WTC11 (cell line): ENCODE results near the gene MMP24. TPM values are rescaled to one million over a fixed set of nuclear protein-coding genes. Genes with fewer than 3 reads are reported as not detected.

Experiments used
- ATAC-seq: fragments of 200-7000 bp; cut with Tn5 transposase; 2 replicates; pipeline ENCODE4 v1.10.0; 2021; ENCODE audit warnings: mild to moderate bottlenecking, moderate library complexity
- CTCF ChIA-PET: fragments of 300-600 bp; sonication (Branson Sonifier 250); formaldehyde crosslinking; loops from one replicate; lab custom pipeline; 2021; ENCODE audit warnings: antibody characterized with exemption; lab: Charles Lee
- POLR2A ChIA-PET: fragments of 350-600 bp; sonication (Branson Sonifier 250); formaldehyde crosslinking; loops from one replicate; lab custom pipeline; 2021; ENCODE audit warnings: antibody characterized with exemption; lab: Charles Lee
- DNase-seq: peaks from one replicate; pipeline ENCODE4 v3.0.0; 2021; ENCODE audit warnings: low spot score
- H3K27ac Mint-ChIP-seq: 2 replicates; pipeline ENCODE4 v1.8.0; 2021; ENCODE audit warnings: mixed read lengths
- H3K27me3 Mint-ChIP-seq: 2 replicates; pipeline ENCODE4 v1.8.0; 2021; ENCODE audit warnings: low read depth, mild to moderate bottlenecking, moderate library complexity, mixed read lengths
- H3K36me3 Mint-ChIP-seq: 2 replicates; pipeline ENCODE4 v1.8.0; 2021; ENCODE audit warnings: mixed read lengths
- H3K4me1 Mint-ChIP-seq: 2 replicates; pipeline ENCODE4 v1.8.0; 2022; ENCODE audit warnings: mixed read lengths
- H3K4me3 Mint-ChIP-seq: 2 replicates; pipeline ENCODE4 v1.8.0; 2021; ENCODE audit warnings: mild to moderate bottlenecking, moderate library complexity, mixed read lengths
- H3K9me3 Mint-ChIP-seq: 2 replicates; pipeline ENCODE4 v1.8.0; 2021; ENCODE audit warnings: mixed read lengths
- CREB1 ChIP-seq: sonication (generic); formaldehyde crosslinking; IDR thresholded peaks from 2 replicates; pipeline ENCODE4 v1.8.0; 2023; ENCODE audit warnings: mild to moderate bottlenecking, missing genetic modification reagents
- GTF2I ChIP-seq: fragments of 250-450 bp; sonication (Bioruptor Pico); conservative IDR thresholded peaks from 2 replicates; pipeline ENCODE4 v1.4.0; 2021; ENCODE audit warnings: mild to moderate bottlenecking
- NFE2L1 ChIP-seq: sonication (generic); formaldehyde crosslinking; IDR thresholded peaks from 2 replicates; pipeline ENCODE4 v1.8.1; 2023; ENCODE audit warnings: missing genetic modification reagents
- NR1H2 ChIP-seq: sonication (generic); formaldehyde crosslinking; IDR thresholded peaks from 2 replicates; pipeline ENCODE4 v1.9.0; 2021; ENCODE audit warnings: mild to moderate bottlenecking, moderate library complexity, missing genetic modification reagents
- NR3C1 ChIP-seq: sonication (generic); formaldehyde crosslinking; conservative IDR thresholded peaks from 2 replicates; pipeline ENCODE4 v1.8.1; 2023; ENCODE audit warnings: low read depth, mild to moderate bottlenecking, missing genetic modification reagents
- SP1 ChIP-seq: sonication (generic); formaldehyde crosslinking; conservative IDR thresholded peaks from 2 replicates; pipeline ENCODE4 v1.8.1; 2022; ENCODE audit warnings: missing genetic modification reagents
- TCF7 ChIP-seq: sonication (generic); formaldehyde crosslinking; IDR thresholded peaks from 2 replicates; pipeline ENCODE4 v1.8.0; 2022; ENCODE audit warnings: mild to moderate bottlenecking, low read depth, missing genetic modification reagents, moderate library complexity
- TEAD4 ChIP-seq: sonication (generic); formaldehyde crosslinking; IDR thresholded peaks from 2 replicates; pipeline ENCODE4 v1.8.0; 2022; ENCODE audit warnings: mild to moderate bottlenecking, missing genetic modification reagents
- ZNF232 ChIP-seq: sonication (generic); formaldehyde crosslinking; IDR thresholded peaks from 2 replicates; pipeline ENCODE4 v1.8.0; 2022; ENCODE audit warnings: mild to moderate bottlenecking, missing genetic modification reagents
- ZNF263 ChIP-seq: sonication (generic); formaldehyde crosslinking; IDR thresholded peaks from 2 replicates; pipeline ENCODE4 v1.8.1; 2022; ENCODE audit warnings: low read depth, mild to moderate bottlenecking, moderate library complexity, missing genetic modification reagents
- ZNF416 ChIP-seq: fragments of 250-450 bp; sonication (Bioruptor Pico); IDR thresholded peaks from 2 replicates; pipeline ENCODE4 v1.9.0; 2021; ENCODE audit warnings: mild to moderate bottlenecking, inconsistent platforms
- total RNA-seq: library from RNA; stranded (reverse); gene quantifications from 3 replicates; pipeline ENCODE4 v1.2.3, GENCODE V29; 2021
- TF ChIP-seq, protein P1 (sequence below): fragments of 250-450 bp; sonication (Bioruptor Pico); IDR thresholded peaks from 2 replicates; pipeline ENCODE4 v1.9.0; 2021; ENCODE audit warnings: mild to moderate bottlenecking, borderline replicate concordance
- TF ChIP-seq, protein P2 (sequence below): fragments of 200-600 bp; IDR thresholded peaks from 2 replicates; pipeline ENCODE4 v1.8.0; 2022; ENCODE audit warnings: antibody characterized with exemption
- TF ChIP-seq, protein P3 (sequence below): sonication (generic); formaldehyde crosslinking; IDR thresholded peaks from 2 replicates; pipeline ENCODE4 v1.8.1; 2023; ENCODE audit warnings: mild to moderate bottlenecking, missing genetic modification reagents
- TF ChIP-seq, protein P4 (sequence below): sonication (generic); formaldehyde crosslinking; IDR thresholded peaks from 2 replicates; pipeline ENCODE4 v1.8.1; 2022; ENCODE audit warnings: mild to moderate bottlenecking, moderate library complexity, missing genetic modification reagents
- TF ChIP-seq, protein P5 (sequence below): fragments of 250-450 bp; sonication (Bioruptor Pico); IDR thresholded peaks from 2 replicates; pipeline ENCODE4 v2.1.2; 2022; ENCODE audit warnings: mild to moderate bottlenecking, moderate library complexity
- TF ChIP-seq, protein P6 (sequence below): fragments of 250-450 bp; sonication (Bioruptor Pico); IDR thresholded peaks from 2 replicates; pipeline ENCODE4 v1.8.0; 2021; ENCODE audit warnings: mild to moderate bottlenecking
- TF ChIP-seq, protein P7 (sequence below): fragments of 250-450 bp; sonication (Bioruptor Pico); IDR thresholded peaks from 2 replicates; pipeline ENCODE4 v1.9.0; 2021; ENCODE audit warnings: mild to moderate bottlenecking

MMP24 gene
- total RNA-seq, 1 experiment from 2014 or later: 16.8 TPM

DNA sequence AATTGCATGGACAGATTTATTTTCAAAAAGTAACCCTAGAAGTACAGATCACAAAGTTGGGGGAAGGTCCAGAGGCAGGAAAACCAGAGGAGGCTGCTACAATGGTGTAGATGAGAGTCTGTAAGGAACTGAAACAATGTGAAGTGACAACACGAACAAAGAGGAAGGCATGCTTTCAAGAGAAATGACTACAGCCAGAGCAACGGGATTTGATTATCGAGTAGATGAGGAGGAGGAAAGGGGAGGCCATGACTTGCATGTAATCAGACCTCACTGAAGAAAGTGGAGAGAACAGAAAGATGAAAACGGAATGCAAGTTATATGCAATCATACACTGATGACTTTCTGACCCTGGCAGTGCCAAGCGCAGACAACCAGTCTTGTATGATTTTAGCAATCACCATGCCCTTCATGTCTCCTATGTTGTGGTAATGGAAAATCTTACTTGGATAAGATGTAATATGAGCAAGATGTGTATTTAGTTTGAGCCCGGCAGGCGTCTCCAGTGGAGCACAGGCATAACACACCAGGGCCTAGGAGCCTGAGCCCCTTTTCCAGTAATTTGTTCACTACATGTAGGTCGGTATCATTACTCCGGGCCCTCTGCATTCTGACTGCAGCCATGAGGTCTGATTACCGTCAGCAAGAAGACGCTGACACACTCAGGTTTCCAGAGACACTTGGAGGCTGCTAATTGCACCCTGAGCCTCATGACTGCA is 99.7 kb downstream of the MMP24 start:
- ATAC-seq: no peak
- Mint-ChIP-seq H3K27ac (0 out of 2 replicates have a peak overlapping the region, but pooled peaks have one; percentile 4), H3K9me3 (no peaks in the 10 kb centered on the region), H3K4me1 (peaks cover 11% of the 10 kb centered on the region; the same call in 1 of the 2 replicates), H3K36me3 (no peaks in the 10 kb centered on the region), H3K27me3 (no peaks in the 10 kb centered on the region), H3K4me3 (no peak overlapping the region)
- CTCF ChIA-PET: interaction anchor here (0.7 to 1.4 kb wide), 3 partner anchors 19 to 665 kb away, joined by 3 read pairs; no protein-coding TSS in a partner anchor
- POLR2A ChIA-PET: interaction anchor here (0.6 kb wide), 1 partner anchor 159 kb away, joined by 5 read pairs; no protein-coding TSS in a partner anchor
- no peak for DNase-seq
- TF ChIP-seq GTF2I (CRISPR knock-in tag) (no peak), ZNF416 (CRISPR knock-in tag) (no peak), SP1 (CRISPR knock-in tag) (no peak), TEAD4 (CRISPR knock-in tag) (no peak), TCF7 (CRISPR knock-in tag) (no peak), NFE2L1 (no peak), ZNF263 (no peak), NR3C1 (CRISPR knock-in tag) (no peak), NR1H2 (no peak), ZNF232 (no peak), CREB1 (CRISPR knock-in tag) (no peak)
- TF ChIP-seq, protein P1, sequence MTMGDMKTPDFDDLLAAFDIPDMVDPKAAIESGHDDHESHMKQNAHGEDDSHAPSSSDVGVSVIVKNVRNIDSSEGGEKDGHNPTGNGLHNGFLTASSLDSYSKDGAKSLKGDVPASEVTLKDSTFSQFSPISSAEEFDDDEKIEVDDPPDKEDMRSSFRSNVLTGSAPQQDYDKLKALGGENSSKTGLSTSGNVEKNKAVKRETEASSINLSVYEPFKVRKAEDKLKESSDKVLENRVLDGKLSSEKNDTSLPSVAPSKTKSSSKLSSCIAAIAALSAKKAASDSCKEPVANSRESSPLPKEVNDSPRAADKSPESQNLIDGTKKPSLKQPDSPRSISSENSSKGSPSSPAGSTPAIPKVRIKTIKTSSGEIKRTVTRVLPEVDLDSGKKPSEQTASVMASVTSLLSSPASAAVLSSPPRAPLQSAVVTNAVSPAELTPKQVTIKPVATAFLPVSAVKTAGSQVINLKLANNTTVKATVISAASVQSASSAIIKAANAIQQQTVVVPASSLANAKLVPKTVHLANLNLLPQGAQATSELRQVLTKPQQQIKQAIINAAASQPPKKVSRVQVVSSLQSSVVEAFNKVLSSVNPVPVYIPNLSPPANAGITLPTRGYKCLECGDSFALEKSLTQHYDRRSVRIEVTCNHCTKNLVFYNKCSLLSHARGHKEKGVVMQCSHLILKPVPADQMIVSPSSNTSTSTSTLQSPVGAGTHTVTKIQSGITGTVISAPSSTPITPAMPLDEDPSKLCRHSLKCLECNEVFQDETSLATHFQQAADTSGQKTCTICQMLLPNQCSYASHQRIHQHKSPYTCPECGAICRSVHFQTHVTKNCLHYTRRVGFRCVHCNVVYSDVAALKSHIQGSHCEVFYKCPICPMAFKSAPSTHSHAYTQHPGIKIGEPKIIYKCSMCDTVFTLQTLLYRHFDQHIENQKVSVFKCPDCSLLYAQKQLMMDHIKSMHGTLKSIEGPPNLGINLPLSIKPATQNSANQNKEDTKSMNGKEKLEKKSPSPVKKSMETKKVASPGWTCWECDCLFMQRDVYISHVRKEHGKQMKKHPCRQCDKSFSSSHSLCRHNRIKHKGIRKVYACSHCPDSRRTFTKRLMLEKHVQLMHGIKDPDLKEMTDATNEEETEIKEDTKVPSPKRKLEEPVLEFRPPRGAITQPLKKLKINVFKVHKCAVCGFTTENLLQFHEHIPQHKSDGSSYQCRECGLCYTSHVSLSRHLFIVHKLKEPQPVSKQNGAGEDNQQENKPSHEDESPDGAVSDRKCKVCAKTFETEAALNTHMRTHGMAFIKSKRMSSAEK (CRISPR knock-in tag): no peak
- TF ChIP-seq, protein P2, sequence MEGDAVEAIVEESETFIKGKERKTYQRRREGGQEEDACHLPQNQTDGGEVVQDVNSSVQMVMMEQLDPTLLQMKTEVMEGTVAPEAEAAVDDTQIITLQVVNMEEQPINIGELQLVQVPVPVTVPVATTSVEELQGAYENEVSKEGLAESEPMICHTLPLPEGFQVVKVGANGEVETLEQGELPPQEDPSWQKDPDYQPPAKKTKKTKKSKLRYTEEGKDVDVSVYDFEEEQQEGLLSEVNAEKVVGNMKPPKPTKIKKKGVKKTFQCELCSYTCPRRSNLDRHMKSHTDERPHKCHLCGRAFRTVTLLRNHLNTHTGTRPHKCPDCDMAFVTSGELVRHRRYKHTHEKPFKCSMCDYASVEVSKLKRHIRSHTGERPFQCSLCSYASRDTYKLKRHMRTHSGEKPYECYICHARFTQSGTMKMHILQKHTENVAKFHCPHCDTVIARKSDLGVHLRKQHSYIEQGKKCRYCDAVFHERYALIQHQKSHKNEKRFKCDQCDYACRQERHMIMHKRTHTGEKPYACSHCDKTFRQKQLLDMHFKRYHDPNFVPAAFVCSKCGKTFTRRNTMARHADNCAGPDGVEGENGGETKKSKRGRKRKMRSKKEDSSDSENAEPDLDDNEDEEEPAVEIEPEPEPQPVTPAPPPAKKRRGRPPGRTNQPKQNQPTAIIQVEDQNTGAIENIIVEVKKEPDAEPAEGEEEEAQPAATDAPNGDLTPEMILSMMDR: no peak
- TF ChIP-seq, protein P3, sequence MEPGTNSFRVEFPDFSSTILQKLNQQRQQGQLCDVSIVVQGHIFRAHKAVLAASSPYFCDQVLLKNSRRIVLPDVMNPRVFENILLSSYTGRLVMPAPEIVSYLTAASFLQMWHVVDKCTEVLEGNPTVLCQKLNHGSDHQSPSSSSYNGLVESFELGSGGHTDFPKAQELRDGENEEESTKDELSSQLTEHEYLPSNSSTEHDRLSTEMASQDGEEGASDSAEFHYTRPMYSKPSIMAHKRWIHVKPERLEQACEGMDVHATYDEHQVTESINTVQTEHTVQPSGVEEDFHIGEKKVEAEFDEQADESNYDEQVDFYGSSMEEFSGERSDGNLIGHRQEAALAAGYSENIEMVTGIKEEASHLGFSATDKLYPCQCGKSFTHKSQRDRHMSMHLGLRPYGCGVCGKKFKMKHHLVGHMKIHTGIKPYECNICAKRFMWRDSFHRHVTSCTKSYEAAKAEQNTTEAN (CRISPR knock-in tag): no peak
- TF ChIP-seq, protein P4, sequence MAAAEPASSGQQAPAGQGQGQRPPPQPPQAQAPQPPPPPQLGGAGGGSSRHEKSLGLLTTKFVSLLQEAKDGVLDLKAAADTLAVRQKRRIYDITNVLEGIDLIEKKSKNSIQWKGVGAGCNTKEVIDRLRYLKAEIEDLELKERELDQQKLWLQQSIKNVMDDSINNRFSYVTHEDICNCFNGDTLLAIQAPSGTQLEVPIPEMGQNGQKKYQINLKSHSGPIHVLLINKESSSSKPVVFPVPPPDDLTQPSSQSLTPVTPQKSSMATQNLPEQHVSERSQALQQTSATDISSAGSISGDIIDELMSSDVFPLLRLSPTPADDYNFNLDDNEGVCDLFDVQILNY (CRISPR knock-in tag): no peak
- TF ChIP-seq, protein P5, sequence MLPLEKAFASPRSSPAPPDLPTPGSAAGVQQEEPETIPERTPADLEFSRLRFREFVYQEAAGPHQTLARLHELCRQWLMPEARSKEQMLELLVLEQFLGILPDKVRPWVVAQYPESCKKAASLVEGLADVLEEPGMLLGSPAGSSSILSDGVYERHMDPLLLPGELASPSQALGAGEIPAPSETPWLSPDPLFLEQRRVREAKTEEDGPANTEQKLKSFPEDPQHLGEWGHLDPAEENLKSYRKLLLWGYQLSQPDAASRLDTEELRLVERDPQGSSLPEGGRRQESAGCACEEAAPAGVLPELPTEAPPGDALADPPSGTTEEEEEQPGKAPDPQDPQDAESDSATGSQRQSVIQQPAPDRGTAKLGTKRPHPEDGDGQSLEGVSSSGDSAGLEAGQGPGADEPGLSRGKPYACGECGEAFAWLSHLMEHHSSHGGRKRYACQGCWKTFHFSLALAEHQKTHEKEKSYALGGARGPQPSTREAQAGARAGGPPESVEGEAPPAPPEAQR (CRISPR knock-in tag): no peak
- TF ChIP-seq, protein P6, sequence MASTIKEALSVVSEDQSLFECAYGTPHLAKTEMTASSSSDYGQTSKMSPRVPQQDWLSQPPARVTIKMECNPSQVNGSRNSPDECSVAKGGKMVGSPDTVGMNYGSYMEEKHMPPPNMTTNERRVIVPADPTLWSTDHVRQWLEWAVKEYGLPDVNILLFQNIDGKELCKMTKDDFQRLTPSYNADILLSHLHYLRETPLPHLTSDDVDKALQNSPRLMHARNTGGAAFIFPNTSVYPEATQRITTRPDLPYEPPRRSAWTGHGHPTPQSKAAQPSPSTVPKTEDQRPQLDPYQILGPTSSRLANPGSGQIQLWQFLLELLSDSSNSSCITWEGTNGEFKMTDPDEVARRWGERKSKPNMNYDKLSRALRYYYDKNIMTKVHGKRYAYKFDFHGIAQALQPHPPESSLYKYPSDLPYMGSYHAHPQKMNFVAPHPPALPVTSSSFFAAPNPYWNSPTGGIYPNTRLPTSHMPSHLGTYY (CRISPR knock-in tag): no peak
- TF ChIP-seq, protein P7, sequence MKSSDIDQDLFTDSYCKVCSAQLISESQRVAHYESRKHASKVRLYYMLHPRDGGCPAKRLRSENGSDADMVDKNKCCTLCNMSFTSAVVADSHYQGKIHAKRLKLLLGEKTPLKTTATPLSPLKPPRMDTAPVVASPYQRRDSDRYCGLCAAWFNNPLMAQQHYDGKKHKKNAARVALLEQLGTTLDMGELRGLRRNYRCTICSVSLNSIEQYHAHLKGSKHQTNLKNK (CRISPR knock-in tag): no peak
